GM13976 (cell line): ENCODE data around the gene ZBTB37.
"Not testable (repeated sequence)": the region's sequence is repeated elsewhere in the genome, so short reads cannot be mapped to it uniquely, and the experiment has no call there.

Experiments
- DNase-seq: peaks from one replicate; pipeline ENCODE4 v3.0.0; 2012; ENCODE audit warnings: low spot score
- CTCF ChIP-seq: IDR thresholded peaks from 2 replicates; pipeline ENCODE4 v1.5.1; 2012; ENCODE audit warnings: borderline replicate concordance, mild to moderate bottlenecking; ENCODE audit not compliant: insufficient read depth; ENCODE audit errors: extremely low read depth, missing control alignments, control extremely low read depth
- in situ Hi-C: fragments of 300-500 bp; cut with MboI; formaldehyde crosslinking; loops from one replicate; pipeline ENCODE4 v1.12.0; 2022; ENCODE audit warnings: low sequenced_read_pairs, mixed read lengths, inconsistent platforms; ENCODE audit not compliant: unreplicated experiment

ZBTB37 gene

GRCh38 chr1:173832748-173833147, 35.4 kb upstream of the ZBTB37 start:
- TF ChIP-seq CTCF, result no peak
- no peak for DNase-seq
- in situ Hi-C loops, result no loop called here

DNA sequence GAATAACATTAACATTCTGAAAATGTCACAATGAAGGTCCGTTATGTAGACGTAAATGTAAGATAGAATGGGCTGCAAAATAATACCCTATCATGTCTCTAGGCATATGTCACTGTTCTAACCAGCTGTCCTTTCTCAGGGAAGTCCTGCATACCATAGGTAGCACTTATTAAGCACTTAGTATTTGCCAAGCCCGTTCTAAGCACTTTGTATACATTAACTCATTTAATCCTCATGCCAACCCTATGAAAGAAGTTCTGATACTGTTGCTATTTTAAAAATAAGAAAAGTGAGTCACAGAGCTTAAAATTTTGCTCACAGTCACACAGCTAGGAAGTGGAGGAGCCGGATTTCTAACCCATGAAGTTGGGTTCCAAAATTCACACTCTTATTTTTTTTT, 16.1 kb upstream of the ZBTB37 start:
- no peak for TF ChIP-seq CTCF
- in situ Hi-C loops, result no loop called here
- no peak for DNase-seq

DNA sequence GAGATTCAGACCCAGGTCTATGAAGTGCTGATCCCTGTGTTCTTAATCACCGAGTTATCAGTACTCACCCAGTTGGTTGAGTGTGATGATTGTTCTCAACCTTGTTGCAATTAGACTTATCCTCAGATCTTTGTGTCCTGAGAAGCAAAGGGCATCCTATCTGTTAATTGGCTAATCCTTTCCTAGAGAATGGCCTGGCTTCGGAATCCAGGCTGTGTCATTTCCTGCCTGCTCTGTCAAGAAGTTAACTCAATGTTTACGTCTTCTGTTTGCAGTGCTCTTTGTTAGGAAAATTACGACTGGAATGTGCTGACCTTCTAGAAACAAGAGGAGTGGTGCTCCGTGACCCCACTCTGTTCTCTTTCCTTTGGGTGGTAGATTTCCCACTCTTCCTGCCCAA, 15.1 kb upstream of the ZBTB37 start:
- TF ChIP-seq CTCF, result no peak
- in situ Hi-C loops, result no loop called here
- DNase-seq, result no peak

DNA sequence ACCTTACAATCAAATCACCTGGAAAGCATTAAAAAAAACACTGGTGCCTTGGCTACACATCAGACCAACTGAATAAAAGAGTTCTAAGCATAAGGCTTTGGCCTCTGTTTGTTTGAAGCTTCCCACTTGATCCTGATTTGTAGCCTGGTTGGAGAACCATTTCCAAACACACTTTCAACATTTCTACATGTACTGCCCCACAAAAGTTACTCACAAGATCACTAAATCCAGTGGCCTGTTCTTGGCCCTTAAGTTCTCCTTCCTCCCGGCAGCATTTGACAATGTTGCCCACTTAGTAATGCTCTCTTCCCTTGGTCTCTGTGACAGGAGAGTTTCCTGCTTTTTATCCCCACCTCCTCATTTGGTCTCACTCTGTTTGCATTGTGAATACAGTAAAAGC, 12.2 kb upstream of the ZBTB37 start:
- in situ Hi-C loops, result no loop called here
- no peak for TF ChIP-seq CTCF
- no peak for DNase-seq

- in situ Hi-C loops, result no loop called here
- TF ChIP-seq CTCF, result no peak
- DNase-seq, result no peak
Measured at GRCh38 chr1:173856903-173857302, 11.3 kb upstream of the ZBTB37 start.

DNA sequence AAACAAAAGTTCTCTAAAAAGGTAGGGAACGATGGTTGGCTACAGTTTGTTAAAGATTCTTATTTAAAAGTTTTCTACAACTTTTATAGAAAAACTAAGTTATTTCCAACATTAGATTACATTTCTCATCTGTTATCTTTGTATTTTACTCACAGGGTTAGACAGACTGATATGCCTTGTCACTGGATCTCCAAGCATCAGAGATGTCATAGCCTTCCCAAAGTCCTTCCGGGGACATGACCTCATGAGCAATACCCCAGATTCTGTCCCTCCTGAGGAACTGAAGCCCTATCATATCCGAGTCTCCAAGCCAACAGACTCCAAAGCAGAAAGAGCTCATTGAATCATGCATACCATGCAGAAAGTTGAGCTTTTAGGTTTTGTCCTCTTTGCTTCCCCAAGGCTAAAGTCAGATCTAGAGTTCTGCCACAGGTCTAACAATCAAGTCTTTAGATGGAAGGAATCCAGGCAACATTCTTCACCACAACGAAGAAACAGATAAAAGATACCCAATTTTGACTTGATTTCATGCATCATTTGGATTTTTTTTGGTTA, 10.7 kb upstream of the ZBTB37 start:
- no peak for DNase-seq
- in situ Hi-C loops, result no loop called here
- TF ChIP-seq CTCF, result no peak

DNA sequence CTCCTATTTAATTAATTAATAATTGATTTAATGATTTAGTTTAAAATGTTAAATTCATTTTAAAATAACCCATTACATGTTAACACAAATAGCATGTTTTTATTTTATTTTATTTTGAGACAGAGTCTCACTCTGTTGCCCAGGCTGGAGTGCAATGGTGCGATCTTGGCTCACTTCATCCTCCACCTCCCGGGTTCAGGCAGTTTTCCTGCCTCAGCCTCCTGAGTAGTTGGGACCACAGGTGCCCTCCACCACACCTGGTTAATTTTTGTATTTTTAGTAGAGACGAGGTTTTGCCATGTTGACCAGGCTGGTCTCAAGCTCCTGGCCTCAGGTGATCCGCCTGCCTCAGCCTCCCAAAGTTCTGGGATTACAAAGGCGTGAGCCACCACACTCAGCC, 8.6 kb upstream of the ZBTB37 start:
- DNase-seq, in situ Hi-C loops: not testable (repeated sequence)
